Stimulated activated memory B cell treated with anti-CD40 and anti-IgM and Interleukin-4, amounts not matched to agents 10 μg/mL and 1 μg/mL and 100 μg/mL, for 72 hours (primary cell): ENCODE measurements around the gene CFAP53.
A peak's percentile ranks its signal among the peaks of the same experiment; 100 is the strongest.
"Not testable (repeated sequence)": the region's sequence is repeated elsewhere in the genome, so short reads cannot be mapped to it uniquely, and the experiment has no call there.

Experiments
- ATAC-seq: fragments of 150-1000 bp; cut with Tn5 transposase; 2 replicates; pipeline ENCODE4 v1.10.0; 2021
- H3K27ac Mint-ChIP-seq: one replicate; pipeline ENCODE4 v1.8.0; 2022; ENCODE audit warnings: mild to moderate bottlenecking, mixed read lengths
- H3K27me3 Mint-ChIP-seq: one replicate; pipeline ENCODE4 v1.8.0; 2022; ENCODE audit warnings: mixed read lengths
- H3K36me3 Mint-ChIP-seq: one replicate; pipeline ENCODE4 v1.8.0; 2022; ENCODE audit warnings: mixed read lengths
- H3K4me1 Mint-ChIP-seq: one replicate; pipeline ENCODE4 v1.8.0; 2022; ENCODE audit warnings: mixed read lengths
- H3K4me3 Mint-ChIP-seq: one replicate; pipeline ENCODE4 v1.8.0; 2022; ENCODE audit warnings: mild to moderate bottlenecking, moderate library complexity, mixed read lengths
- H3K9me3 Mint-ChIP-seq: one replicate; pipeline ENCODE4 v1.8.0; 2022; ENCODE audit warnings: mixed read lengths

CFAP53 gene, protein sequence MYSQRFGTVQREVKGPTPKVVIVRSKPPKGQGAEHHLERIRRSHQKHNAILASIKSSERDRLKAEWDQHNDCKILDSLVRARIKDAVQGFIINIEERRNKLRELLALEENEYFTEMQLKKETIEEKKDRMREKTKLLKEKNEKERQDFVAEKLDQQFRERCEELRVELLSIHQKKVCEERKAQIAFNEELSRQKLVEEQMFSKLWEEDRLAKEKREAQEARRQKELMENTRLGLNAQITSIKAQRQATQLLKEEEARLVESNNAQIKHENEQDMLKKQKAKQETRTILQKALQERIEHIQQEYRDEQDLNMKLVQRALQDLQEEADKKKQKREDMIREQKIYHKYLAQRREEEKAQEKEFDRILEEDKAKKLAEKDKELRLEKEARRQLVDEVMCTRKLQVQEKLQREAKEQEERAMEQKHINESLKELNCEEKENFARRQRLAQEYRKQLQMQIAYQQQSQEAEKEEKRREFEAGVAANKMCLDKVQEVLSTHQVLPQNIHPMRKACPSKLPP

DNA sequence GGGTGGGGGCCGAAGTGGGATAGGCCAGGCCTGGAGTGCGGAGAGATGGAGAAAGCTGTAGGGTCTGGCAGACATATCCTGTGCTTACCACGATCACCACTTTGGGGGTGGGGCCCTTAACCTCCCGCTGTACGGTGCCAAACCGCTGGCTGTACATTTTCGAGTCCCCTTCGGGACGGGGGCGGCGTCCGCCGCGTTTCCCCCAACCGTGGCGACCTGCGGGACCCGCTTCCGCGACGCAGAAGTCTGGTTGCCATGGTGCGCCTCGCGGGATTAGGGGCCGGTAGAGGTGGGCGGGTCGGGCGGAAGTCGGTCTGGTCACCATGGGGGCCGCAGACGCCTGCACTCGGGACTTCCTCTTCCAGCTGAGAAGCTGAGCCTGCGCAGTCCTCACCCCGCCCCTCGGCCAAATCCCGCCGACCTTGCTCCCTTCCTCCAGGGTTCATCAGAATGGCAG, at the start of gene CFAP53:
TSS of gene CFAP53 (minus strand) at position 248 of the 457 bp plus-strand sequence. CDS start at position 157, 91 bp downstream.
- no peaks in the 10 kb centered on the region for H3K27me3 Mint-ChIP-seq

GRCh38 chr18:50315100-50315871, 49.0 kb upstream of the CFAP53 start:
- no peaks in the 10 kb centered on the region for H3K36me3 Mint-ChIP-seq
- no peaks in the 10 kb centered on the region for H3K9me3 Mint-ChIP-seq

More for the DNA sequence above, at the start of gene CFAP53:
- Mint-ChIP-seq H3K27ac (peak within 1 kb of the TSS; percentile 85), H3K4me1 (peaks cover 32% of the 10 kb centered on the region), H3K36me3 (peaks cover 10% of the 10 kb centered on the region), H3K4me3 (peak within 1 kb of the TSS; percentile 96), H3K9me3 (no peaks in the 10 kb centered on the region)
- peak; percentile 92 for ATAC-seq

DNA sequence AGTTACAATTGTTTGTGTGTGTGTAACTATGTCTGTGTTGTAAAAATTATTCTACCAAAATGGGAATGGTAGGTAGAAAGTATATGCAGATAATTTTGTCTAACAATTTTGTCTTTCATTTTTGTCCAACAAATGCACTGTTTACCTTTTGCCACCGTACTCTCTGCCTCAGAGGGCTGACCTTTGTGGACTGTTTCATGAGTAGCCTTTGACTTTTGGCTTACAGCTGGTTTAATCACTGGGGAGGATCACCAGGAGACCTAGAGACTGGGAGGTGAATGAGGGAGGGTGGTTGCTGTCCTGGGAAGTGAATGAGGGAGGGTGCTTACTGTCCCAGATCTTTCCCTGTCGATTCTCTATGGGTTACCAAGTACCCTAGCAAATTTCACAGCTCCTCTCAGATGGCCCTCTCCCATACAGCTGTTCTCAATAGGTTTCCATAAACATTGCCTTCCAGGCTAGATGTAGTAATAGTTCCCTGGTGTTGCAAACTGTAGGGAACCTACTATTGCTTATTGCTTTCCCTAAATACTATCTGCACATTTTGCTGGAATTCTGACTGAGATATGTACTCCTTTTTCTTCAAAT, 47.7 kb upstream of the CFAP53 start:
- no peak for ATAC-seq
- H3K27me3 Mint-ChIP-seq, result no peaks in the 10 kb centered on the region
- no peak overlapping the region for H3K4me3 Mint-ChIP-seq
- H3K27ac Mint-ChIP-seq, result peak overlapping the region; percentile 85
- H3K9me3 Mint-ChIP-seq, result no peaks in the 10 kb centered on the region
- no peaks in the 10 kb centered on the region for H3K36me3 Mint-ChIP-seq
- peaks cover 58% of the 10 kb centered on the region for H3K4me1 Mint-ChIP-seq

More at GRCh38 chr18:50315100-50315871, 49.0 kb upstream of the CFAP53 start:
- H3K4me3 Mint-ChIP-seq, result no peak overlapping the region
- ATAC-seq, result peak; percentile 90
- H3K27ac Mint-ChIP-seq, result no peak overlapping the region
- H3K27me3 Mint-ChIP-seq, result no peaks in the 10 kb centered on the region
- H3K4me1 Mint-ChIP-seq, result peaks cover 60% of the 10 kb centered on the region

DNA sequence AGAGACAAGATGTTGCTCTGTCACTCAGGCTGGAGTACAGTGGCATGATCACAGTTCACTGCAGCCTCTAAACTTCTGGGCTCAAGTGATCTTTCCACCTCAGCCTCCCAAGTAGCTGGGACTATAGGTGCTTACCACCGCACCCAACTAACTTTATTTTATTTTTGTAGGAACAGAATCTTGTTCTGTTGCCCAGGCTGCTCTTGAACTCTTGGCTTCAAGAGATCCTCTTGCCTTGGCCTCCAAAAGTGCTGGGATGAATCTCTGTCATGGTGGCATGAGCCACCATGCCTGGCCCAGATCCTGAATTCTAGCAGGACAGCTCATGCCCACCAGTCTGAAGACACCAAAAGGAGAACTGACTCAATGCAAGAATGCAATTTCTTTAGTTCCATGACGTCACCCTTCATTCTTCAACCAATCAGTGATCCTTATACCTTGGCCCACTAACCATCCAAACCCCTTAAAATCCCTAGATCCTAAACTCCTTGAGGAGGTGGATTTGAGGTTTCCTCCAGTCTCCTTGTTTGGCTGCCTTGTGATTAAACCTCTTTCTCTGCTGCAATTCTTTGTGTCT, 46.8 kb upstream of the CFAP53 start:
- ATAC-seq, result peak; percentile 63
- Mint-ChIP-seq H3K36me3 (no peaks in the 10 kb centered on the region), H3K9me3 (no peaks in the 10 kb centered on the region), H3K27me3 (no peaks in the 10 kb centered on the region), H3K4me1 (peaks cover 63% of the 10 kb centered on the region), H3K4me3 (no peak overlapping the region), H3K27ac (peak overlapping the region; percentile 85)

DNA sequence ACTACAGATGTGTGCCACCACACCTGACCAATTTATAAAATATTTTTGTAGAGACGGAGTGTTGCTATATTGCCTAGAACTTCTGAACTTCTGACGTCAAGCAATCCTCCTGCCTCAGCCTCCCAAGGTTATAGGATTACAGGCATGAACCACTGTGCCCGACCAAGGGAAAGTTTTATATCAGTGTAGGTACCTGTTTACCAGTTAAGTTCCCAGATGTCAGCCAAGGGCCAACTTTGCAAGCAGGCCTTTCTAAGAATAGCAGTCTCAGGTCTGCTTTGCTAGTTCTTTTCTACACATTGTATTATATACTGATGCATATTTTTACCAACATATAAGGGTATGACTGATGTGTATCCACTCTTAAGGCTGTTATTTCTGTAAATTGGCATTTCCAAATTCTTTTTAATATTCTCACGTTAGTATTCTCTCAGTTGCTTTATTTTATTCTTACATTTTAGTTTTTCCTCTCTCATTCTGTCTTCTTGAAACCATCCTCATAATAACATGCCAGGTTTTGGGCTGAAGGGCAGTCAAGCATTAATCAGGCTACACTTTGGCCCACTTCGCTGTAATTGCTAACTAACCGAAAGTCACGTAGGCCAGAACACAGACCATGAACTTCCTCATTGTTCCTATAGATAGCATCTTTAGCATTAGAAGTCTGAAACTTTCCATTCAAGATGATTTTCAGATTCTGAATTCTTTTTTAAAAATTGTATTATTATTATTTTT, 46.2 kb upstream of the CFAP53 start:
- peak overlapping the region; percentile 40 for H3K4me3 Mint-ChIP-seq
- peak; percentile 84 for ATAC-seq

GRCh38 chr18:50311650-50312049, 45.4 kb upstream of the CFAP53 start:
- peaks cover 74% of the 10 kb centered on the region for H3K4me1 Mint-ChIP-seq
- peak overlapping the region; percentile 46 for H3K27ac Mint-ChIP-seq
- H3K27me3 Mint-ChIP-seq, result no peaks in the 10 kb centered on the region
- no peaks in the 10 kb centered on the region for H3K9me3 Mint-ChIP-seq
- H3K36me3 Mint-ChIP-seq, result no peaks in the 10 kb centered on the region
- no peak overlapping the region for H3K4me3 Mint-ChIP-seq
- ATAC-seq, result no peak

More for the DNA sequence above, 46.2 kb upstream of the CFAP53 start:
- no peaks in the 10 kb centered on the region for H3K36me3 Mint-ChIP-seq
- H3K4me1 Mint-ChIP-seq, result peaks cover 67% of the 10 kb centered on the region
- H3K27me3 Mint-ChIP-seq, result no peaks in the 10 kb centered on the region
- H3K9me3 Mint-ChIP-seq, result no peaks in the 10 kb centered on the region
- H3K27ac Mint-ChIP-seq, result peak overlapping the region; percentile 85

DNA sequence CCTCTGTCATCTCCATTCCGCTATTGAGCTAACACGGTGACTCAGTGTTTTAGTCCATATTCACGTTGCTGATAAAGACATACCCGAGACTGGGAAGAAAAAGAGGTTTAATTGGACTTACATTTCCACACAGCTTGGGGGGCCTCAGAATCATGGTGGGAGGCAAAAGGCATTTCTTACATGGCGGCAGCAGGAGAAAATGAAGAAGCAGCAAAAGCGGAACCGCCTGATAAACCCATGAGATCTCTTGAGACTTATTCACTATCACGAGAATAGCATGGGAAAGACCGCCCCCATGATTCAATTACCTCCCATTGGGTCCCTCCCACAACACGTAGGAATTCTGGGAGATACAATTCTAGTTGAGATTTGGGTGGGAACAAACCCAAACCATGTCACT, 43.8 kb upstream of the CFAP53 start:
- H3K36me3 Mint-ChIP-seq, result no peaks in the 10 kb centered on the region
- H3K9me3 Mint-ChIP-seq, result no peaks in the 10 kb centered on the region
- H3K4me3 Mint-ChIP-seq, result no peak overlapping the region
- ATAC-seq, result no peak
- peak overlapping the region; percentile 66 for H3K27ac Mint-ChIP-seq
- peaks cover 64% of the 10 kb centered on the region for H3K4me1 Mint-ChIP-seq
- no peaks in the 10 kb centered on the region for H3K27me3 Mint-ChIP-seq

GRCh38 chr18:50308851-50309250, 42.6 kb upstream of the CFAP53 start:
- not testable (repeated sequence) for H3K36me3 Mint-ChIP-seq, H3K4me3 Mint-ChIP-seq, H3K9me3 Mint-ChIP-seq, H3K27ac Mint-ChIP-seq, ATAC-seq, H3K27me3 Mint-ChIP-seq
- H3K4me1 Mint-ChIP-seq, result peaks cover 52% of the 10 kb centered on the region

DNA sequence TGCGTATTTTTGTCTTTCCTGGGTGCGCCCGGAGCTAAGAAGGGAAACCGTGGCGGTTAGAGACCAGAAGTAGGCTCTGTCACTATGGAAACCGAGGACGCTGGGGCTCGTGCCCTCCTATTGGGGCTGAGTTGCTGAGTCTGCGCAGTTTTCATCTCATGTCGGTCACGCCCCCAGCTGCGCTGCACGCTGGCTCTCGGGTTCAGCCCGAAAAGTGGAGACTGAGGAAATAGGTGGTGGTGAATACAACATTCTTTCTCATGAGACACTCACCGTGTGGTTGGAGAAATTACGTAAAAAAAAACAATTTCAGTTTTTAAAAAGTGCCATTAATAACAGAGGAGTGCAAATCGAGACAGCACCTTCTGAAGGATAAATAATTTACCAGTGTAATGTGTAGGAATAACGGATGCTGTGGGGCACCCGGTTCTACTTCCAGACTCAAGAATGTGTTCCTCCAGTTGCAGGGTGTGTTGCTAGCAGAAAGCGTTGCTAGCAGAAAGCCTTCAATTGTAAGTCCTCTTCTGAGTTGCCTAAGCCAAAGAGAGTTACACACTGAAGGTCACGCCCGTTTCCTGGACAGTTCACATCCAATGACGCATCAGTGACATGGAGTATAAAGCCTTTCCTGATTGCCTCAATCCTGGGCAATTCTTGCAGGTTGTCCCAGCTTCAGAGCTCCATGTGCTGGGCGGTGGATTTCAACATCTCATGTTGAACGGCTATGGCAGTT, 41.6 kb upstream of the CFAP53 start:
- H3K4me3 Mint-ChIP-seq, result peak overlapping the region; percentile 94
- H3K27ac Mint-ChIP-seq, result peak overlapping the region; percentile 65
- ATAC-seq, result peak; percentile 99
- H3K4me1 Mint-ChIP-seq, result peaks cover 43% of the 10 kb centered on the region
- H3K27me3 Mint-ChIP-seq, result no peaks in the 10 kb centered on the region
- no peaks in the 10 kb centered on the region for H3K9me3 Mint-ChIP-seq
- H3K36me3 Mint-ChIP-seq, result no peaks in the 10 kb centered on the region

DNA sequence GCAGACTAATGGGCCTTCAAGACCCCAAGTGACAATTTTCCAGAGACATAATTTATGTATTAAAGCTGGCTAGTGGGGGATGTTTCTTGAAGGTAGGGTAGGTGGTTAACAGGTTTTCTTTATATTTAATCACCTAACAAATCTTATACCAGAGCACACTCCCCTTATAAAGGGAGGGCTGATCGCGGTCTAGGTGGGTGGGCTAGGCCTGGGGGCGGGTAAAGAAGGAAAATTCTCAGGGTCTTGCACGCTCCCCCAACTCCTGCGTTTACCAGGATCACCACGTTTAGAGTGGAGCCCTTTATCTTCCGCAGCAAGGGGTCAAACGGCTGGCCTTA, 41.1 kb upstream of the CFAP53 start:
- no peak for ATAC-seq
- H3K4me3 Mint-ChIP-seq, result peak overlapping the region; percentile 94
- peak overlapping the region; percentile 65 for H3K27ac Mint-ChIP-seq
- H3K27me3 Mint-ChIP-seq, result no peaks in the 10 kb centered on the region
- H3K9me3 Mint-ChIP-seq, result no peaks in the 10 kb centered on the region
- peaks cover 37% of the 10 kb centered on the region for H3K4me1 Mint-ChIP-seq
- H3K36me3 Mint-ChIP-seq, result no peaks in the 10 kb centered on the region

- Mint-ChIP-seq H3K27ac (peak overlapping the region; percentile 65), H3K27me3 (no peaks in the 10 kb centered on the region), H3K4me3 (peak overlapping the region; percentile 94), H3K36me3 (no peaks in the 10 kb centered on the region), H3K9me3 (no peaks in the 10 kb centered on the region), H3K4me1 (peaks cover 36% of the 10 kb centered on the region)
- ATAC-seq, result no peak
These were observed 40.6 kb upstream of the CFAP53 start for GRCh38 chr18:50306944-50307343.

DNA sequence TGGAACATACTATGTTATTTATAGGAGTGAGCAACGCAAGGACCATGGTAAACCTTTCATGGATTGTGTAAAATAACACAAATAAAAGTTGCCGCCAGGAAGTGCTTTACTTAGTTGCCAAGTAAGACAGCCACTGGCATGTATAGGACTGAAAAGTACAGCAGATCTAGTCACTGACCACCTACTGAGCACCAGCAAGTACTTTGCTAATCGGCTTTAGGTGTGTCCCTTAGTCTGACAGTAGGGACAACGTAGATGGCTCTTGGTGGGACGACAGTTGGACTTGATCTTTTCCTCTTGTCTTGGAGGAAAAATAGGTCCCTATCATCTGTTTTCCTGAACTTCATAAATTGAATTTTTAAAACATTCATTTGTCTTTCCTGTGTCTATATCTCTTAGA, 34.8 kb upstream of the CFAP53 start:
- Mint-ChIP-seq H3K27ac (no peak overlapping the region), H3K4me3 (no peak overlapping the region), H3K9me3 (no peaks in the 10 kb centered on the region), H3K4me1 (peaks cover 22% of the 10 kb centered on the region), H3K36me3 (no peaks in the 10 kb centered on the region), H3K27me3 (peaks cover 10% of the 10 kb centered on the region)
- no peak for ATAC-seq

- peaks cover 22% of the 10 kb centered on the region for H3K4me1 Mint-ChIP-seq
- H3K4me3 Mint-ChIP-seq, result no peak overlapping the region
- no peaks in the 10 kb centered on the region for H3K9me3 Mint-ChIP-seq
- H3K27me3 Mint-ChIP-seq, result peaks cover 10% of the 10 kb centered on the region
- no peak for ATAC-seq
- no peaks in the 10 kb centered on the region for H3K36me3 Mint-ChIP-seq
- no peak overlapping the region for H3K27ac Mint-ChIP-seq
These were observed 33.5 kb upstream of the CFAP53 start for GRCh38 chr18:50299626-50300388.
